Trophoblast cell (in vitro differentiated cells and primary cell): ENCODE data around the gene ZNF474.

Source experiments
- DNase-seq, 2 donors: peaks; one replicate each; pipeline ENCODE4 v3.0.0-alpha.2; 2016
- H2AFZ ChIP-seq: 2 replicates; pipeline ENCODE4 v1.6.1; 2013; ENCODE audit warnings: low read length, moderate library complexity, mild to moderate bottlenecking; ENCODE audit not compliant: insufficient read depth, poor library complexity
- H2AK5ac ChIP-seq: 2 replicates; pipeline ENCODE4 v1.6.1; 2013; ENCODE audit warnings: mild to moderate bottlenecking, low read length
- H2BK120ac ChIP-seq: 2 replicates; pipeline ENCODE4 v1.6.1; 2013; ENCODE audit warnings: low read length, mild to moderate bottlenecking, moderate library complexity; ENCODE audit not compliant: insufficient read depth, poor library complexity
- H2BK12ac ChIP-seq: 2 replicates; pipeline ENCODE4 v1.6.1; 2013; ENCODE audit warnings: mild to moderate bottlenecking, low read length, moderate library complexity
- H2BK5ac ChIP-seq: 2 replicates; pipeline ENCODE4 v1.6.1; 2013; ENCODE audit warnings: low read length, low read depth, moderate library complexity, mild to moderate bottlenecking; ENCODE audit not compliant: poor library complexity
- H3K14ac ChIP-seq: 2 replicates; pipeline ENCODE4 v1.6.1; 2013; ENCODE audit warnings: mild to moderate bottlenecking, low read length
- H3K18ac ChIP-seq: 2 replicates; pipeline ENCODE4 v1.6.1; 2013; ENCODE audit warnings: mild to moderate bottlenecking, low read length
- H3K23ac ChIP-seq: 2 replicates; pipeline ENCODE4 v1.6.1; 2013; ENCODE audit warnings: low read length
- H3K27ac ChIP-seq: 2 replicates; pipeline ENCODE4 v1.5.1; 2013; ENCODE audit warnings: low read depth, mild to moderate bottlenecking, inconsistent platforms, low read length, moderate library complexity
- H3K27me3 ChIP-seq: 2 replicates; pipeline ENCODE4 v1.6.1; 2013; ENCODE audit warnings: inconsistent platforms, mild to moderate bottlenecking, low read length, moderate library complexity; ENCODE audit not compliant: insufficient read depth
- H3K36me3 ChIP-seq, 2 experiments: 1 replicate in 1 of 2; 2 replicates in 1 of 2; pipeline ENCODE4 v1.6.1; 2013; ENCODE audit warnings: low read length in 2 of 2, mild to moderate bottlenecking in 2 of 2, moderate library complexity in 1 of 2; ENCODE audit not compliant: insufficient read depth in 2 of 2, control insufficient read depth in 1 of 2
- H3K4ac ChIP-seq: 2 replicates; pipeline ENCODE4 v1.6.1; 2013; ENCODE audit warnings: low read depth, mild to moderate bottlenecking, low read length, moderate library complexity
- H3K4me1 ChIP-seq, 2 experiments: 1 replicate in 1 of 2; 2 replicates in 1 of 2; pipeline ENCODE4 v1.6.1; 2013; ENCODE audit warnings: low read length in 2 of 2, mild to moderate bottlenecking in 2 of 2, moderate library complexity in 1 of 2; ENCODE audit not compliant: insufficient read depth in 2 of 2, control insufficient read depth in 1 of 2
- H3K4me2 ChIP-seq: 2 replicates; pipeline ENCODE4 v1.6.1; 2013; ENCODE audit warnings: inconsistent platforms, mild to moderate bottlenecking, low read length, moderate library complexity
- H3K4me3 ChIP-seq: 2 replicates; pipeline ENCODE4 v1.5.1; 2013; ENCODE audit warnings: mild to moderate bottlenecking, low read depth, low read length, inconsistent platforms
- H3K79me1 ChIP-seq: one replicate; pipeline ENCODE4 v1.6.1; 2013; ENCODE audit warnings: low read length
- H3K79me2 ChIP-seq: 2 replicates; pipeline ENCODE4 v1.6.1; 2013; ENCODE audit warnings: low read length, mild to moderate bottlenecking; ENCODE audit not compliant: control insufficient read depth, insufficient read depth, poor library complexity
- H3K9ac ChIP-seq: 2 replicates; pipeline ENCODE4 v1.6.1; 2013; ENCODE audit warnings: mild to moderate bottlenecking, low read length
- H3K9me3 ChIP-seq: 2 replicates; pipeline ENCODE4 v1.6.1; 2013; ENCODE audit warnings: low read depth, mild to moderate bottlenecking, control low read depth, inconsistent platforms, low read length; ENCODE audit not compliant: insufficient read depth
- H4K12ac ChIP-seq: 2 replicates; pipeline ENCODE4 v1.6.1; 2013; ENCODE audit warnings: low read depth, mild to moderate bottlenecking, low read length, moderate library complexity
- H4K8ac ChIP-seq: 2 replicates; pipeline ENCODE4 v1.6.1; 2013; ENCODE audit warnings: low read depth, mild to moderate bottlenecking, low read length, moderate library complexity
- H4K91ac ChIP-seq: one replicate; pipeline ENCODE4 v1.6.1; 2013; ENCODE audit warnings: low read depth, mild to moderate bottlenecking, low read length, moderate library complexity
- WGBS: extraction: QIAGEN DNeasy Blood & Tissue Kit; methylation state at CpG from one replicate; pipeline ENCODE4 v1.1.7; 2013; ENCODE audit warnings: missing lambda C conversion rate; ENCODE audit not compliant: insufficient read length, insufficient coverage; ENCODE audit errors: extremely low coverage; 5-methylcytosine and 5-hydroxymethylcytosine counted together

The ZNF474 gene

DNA sequence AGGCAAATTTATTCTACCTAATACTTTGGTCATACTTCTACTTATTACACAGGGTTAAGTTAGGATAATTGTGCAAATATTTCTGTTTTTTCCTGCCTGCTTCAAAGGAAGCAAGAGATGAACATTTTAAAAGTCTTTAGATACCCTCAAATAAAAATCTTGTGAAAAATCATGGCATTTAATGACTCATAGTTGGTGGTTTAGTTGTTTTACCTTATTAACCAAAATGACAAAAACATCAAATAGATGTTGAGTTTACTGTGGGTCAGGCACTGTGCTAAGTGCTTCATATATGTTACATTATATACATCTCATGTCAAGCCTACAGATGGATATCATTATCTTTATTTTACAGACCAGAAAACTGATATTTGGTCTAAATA is 54.4 kb downstream of the ZNF474 start:
- H3K79me1 ChIP-seq, result no peaks in the 10 kb centered on the region
- H3K9me3 ChIP-seq, result no peaks in the 10 kb centered on the region
- H2AK5ac ChIP-seq, result no peak overlapping the region
- no peaks in the 10 kb centered on the region for H3K4me1 ChIP-seq
- H2BK5ac ChIP-seq, result no peak overlapping the region
- no peak overlapping the region for H3K18ac ChIP-seq
- no peaks in the 10 kb centered on the region for H3K36me3 ChIP-seq
- H3K4me2 ChIP-seq, result no peak overlapping the region
- H3K23ac ChIP-seq, result no peak overlapping the region
- H3K4me3 ChIP-seq, result no peak overlapping the region
- H3K9ac ChIP-seq, result no peak overlapping the region
- H3K27ac ChIP-seq, result no peak overlapping the region
- no peak overlapping the region for H4K8ac ChIP-seq
- H2BK120ac ChIP-seq, result no peak overlapping the region
- H3K4ac ChIP-seq, result no peak overlapping the region
- no peaks in the 10 kb centered on the region for H3K27me3 ChIP-seq
- no peak overlapping the region for H2AFZ ChIP-seq
- H4K91ac ChIP-seq, result no peak overlapping the region
- H4K12ac ChIP-seq, result no peak overlapping the region
- no peak overlapping the region for H3K14ac ChIP-seq
- DNase-seq, result no peak
- H2BK12ac ChIP-seq, result no peak overlapping the region
- H3K79me2 ChIP-seq, result no peaks in the 10 kb centered on the region

DNA sequence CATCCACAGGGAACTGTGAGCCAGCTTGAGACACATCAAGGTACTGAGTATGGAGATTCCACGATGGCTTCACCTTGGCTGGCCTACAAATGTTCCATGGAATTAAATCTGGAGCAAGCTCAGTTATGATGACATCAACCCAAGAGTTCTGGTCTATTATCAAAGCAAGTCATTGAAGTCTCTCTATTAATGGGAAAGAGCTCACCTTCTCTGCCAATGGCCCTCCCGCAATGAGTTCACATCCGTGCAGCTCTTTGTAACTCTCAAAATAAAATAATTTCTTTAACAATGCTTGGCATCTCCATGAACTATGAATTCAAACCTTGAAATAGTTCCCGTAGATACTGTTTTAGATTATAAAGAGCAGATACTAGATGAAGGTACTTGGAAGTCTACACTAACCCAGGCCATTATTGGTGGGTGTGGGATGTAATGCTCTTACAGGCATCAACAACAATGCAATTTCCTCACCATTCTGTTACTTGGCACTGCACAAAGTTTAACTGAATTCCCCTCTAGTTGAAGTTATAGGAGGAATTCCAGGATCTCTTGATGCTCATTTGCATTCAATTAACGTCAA is 55.4 kb downstream of the ZNF474 start:
- no peaks in the 10 kb centered on the region for H3K79me2 ChIP-seq
- H3K4me2 ChIP-seq, result no peak overlapping the region
- H3K9me3 ChIP-seq, result no peaks in the 10 kb centered on the region
- H3K27ac ChIP-seq, result no peak overlapping the region
- H3K4me3 ChIP-seq, result no peak overlapping the region
- WGBS, result no CpG with 5 or more reads among the region's 5 CpGs
- no peak for DNase-seq
- no peak overlapping the region for H2AFZ ChIP-seq
- no peaks in the 10 kb centered on the region for H3K36me3 ChIP-seq
- no peaks in the 10 kb centered on the region for H3K4me1 ChIP-seq
- no peak overlapping the region for H4K8ac ChIP-seq
- H3K23ac ChIP-seq, result no peak overlapping the region
- no peaks in the 10 kb centered on the region for H3K79me1 ChIP-seq
- no peak overlapping the region for H4K91ac ChIP-seq
- H2BK5ac ChIP-seq, result no peak overlapping the region
- no peak overlapping the region for H2BK12ac ChIP-seq
- H3K18ac ChIP-seq, result no peak overlapping the region
- no peaks in the 10 kb centered on the region for H3K27me3 ChIP-seq
- H2BK120ac ChIP-seq, result no peak overlapping the region
- H3K14ac ChIP-seq, result no peak overlapping the region
- no peak overlapping the region for H3K9ac ChIP-seq
- H3K4ac ChIP-seq, result no peak overlapping the region
- H4K12ac ChIP-seq, result no peak overlapping the region
- H2AK5ac ChIP-seq, result no peak overlapping the region

GRCh38 chr5:122187426-122187825 is 58.1 kb downstream of the ZNF474 start:
- Histone ChIP-seq H3K36me3 (no peaks in the 10 kb centered on the region), H3K9ac (no peak overlapping the region), H2BK120ac (no peak overlapping the region), H3K27ac (no peak overlapping the region), H2AFZ (no peak overlapping the region), H3K9me3 (no peaks in the 10 kb centered on the region), H3K23ac (no peak overlapping the region), H3K4me3 (no peak overlapping the region), H2BK12ac (no peak overlapping the region), H3K4me2 (no peak overlapping the region), H4K12ac (no peak overlapping the region), H3K79me1 (no peaks in the 10 kb centered on the region), H3K4ac (no peak overlapping the region), H3K79me2 (no peaks in the 10 kb centered on the region), H3K4me1 (no peaks in the 10 kb centered on the region), H3K14ac (no peak overlapping the region), H3K27me3 (no peaks in the 10 kb centered on the region), H3K18ac (no peak overlapping the region), H4K8ac (no peak overlapping the region), H2BK5ac (no peak overlapping the region), H4K91ac (no peak overlapping the region), H2AK5ac (no peak overlapping the region)
- no CpG with 5 or more reads among the region's 3 CpGs for WGBS
- DNase-seq, result no peak

GRCh38 chr5:122190156-122190555 is 60.8 kb downstream of the ZNF474 start:
- H3K4me3 ChIP-seq, result no peak overlapping the region

More at GRCh38 chr5:122190156-122190555, 60.8 kb downstream of the ZNF474 start:
- H3K9me3 ChIP-seq, result no peaks in the 10 kb centered on the region
- no peak overlapping the region for H2AK5ac ChIP-seq
- H3K27me3 ChIP-seq, result no peaks in the 10 kb centered on the region
- no peak overlapping the region for H3K9ac ChIP-seq
- H3K4me2 ChIP-seq, result no peak overlapping the region
- no peak overlapping the region for H2BK5ac ChIP-seq
- no peak overlapping the region for H3K27ac ChIP-seq
- no peak overlapping the region for H2AFZ ChIP-seq
- no peak overlapping the region for H3K18ac ChIP-seq
- H4K91ac ChIP-seq, result no peak overlapping the region
- H3K14ac ChIP-seq, result no peak overlapping the region
- no peak overlapping the region for H2BK120ac ChIP-seq
- no peaks in the 10 kb centered on the region for H3K4me1 ChIP-seq
- no peak overlapping the region for H4K8ac ChIP-seq
- H3K79me2 ChIP-seq, result no peaks in the 10 kb centered on the region
- H3K79me1 ChIP-seq, result no peaks in the 10 kb centered on the region
- no CpG with 5 or more reads among the region's 3 CpGs for WGBS
- no peak for DNase-seq
- no peak overlapping the region for H4K12ac ChIP-seq
- H3K23ac ChIP-seq, result no peak overlapping the region
- H3K36me3 ChIP-seq, result no peaks in the 10 kb centered on the region
- H2BK12ac ChIP-seq, result no peak overlapping the region
- H3K4ac ChIP-seq, result no peak overlapping the region
